HPDE6-E6E7 (cell line): Measurements from ENCODE around the gene CNGB1.
"Not testable (repeated sequence)": the region's sequence is repeated elsewhere in the genome, so short reads cannot be mapped to it uniquely, and the experiment has no call there.

Source experiments
- DNase-seq: peaks from one replicate; pipeline ENCODE4 v3.0.0; 2011; ENCODE audit warnings: missing footprints; ENCODE audit errors: extremely low spot score

Gene CNGB1

DNA sequence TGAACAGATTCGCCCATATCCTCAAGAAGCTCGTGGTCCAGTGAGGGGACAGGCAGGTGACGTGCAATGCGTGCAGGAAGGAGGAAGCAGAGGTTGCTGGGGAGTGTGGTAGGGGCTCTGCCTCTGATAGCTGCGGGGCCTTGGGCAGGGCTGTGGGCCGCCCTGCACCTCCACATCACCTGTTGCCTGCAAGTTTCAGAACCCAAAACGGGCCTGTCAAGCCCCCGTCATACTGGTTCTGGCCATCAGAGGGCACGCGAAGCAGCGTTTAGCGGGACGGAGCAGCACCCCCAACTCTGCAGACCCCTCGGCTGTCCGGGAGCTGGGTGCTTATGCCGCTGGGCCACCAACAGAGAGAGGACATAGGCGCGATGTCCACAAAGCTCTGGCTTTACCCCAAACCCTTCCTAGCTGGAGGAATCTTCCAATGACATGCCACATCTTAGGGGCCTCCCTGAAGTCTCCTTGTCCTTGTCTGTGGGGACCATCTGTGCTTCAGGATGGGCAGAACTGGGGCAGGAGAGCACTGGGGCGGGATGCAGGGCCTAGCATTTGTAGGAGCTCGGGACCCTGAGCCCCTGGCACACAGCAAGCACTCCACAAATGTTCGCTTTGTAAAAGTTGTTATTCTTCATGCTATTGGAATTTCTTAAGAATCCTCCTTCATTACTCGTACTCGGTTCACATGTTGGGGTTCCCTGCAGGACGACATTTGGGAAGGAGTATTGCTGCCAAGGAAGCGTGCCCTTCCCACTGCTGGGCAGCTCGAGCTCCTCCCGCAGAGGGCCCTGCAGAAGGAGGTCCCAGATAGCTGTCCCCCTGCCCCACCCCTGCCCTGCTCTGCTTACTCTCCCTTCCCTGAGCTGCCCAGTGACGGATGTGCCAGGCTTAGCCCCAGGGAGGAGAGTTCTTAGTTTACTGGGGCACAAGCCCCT is 64.3 kb downstream of the CNGB1 start:
- no peak for DNase-seq

DNA sequence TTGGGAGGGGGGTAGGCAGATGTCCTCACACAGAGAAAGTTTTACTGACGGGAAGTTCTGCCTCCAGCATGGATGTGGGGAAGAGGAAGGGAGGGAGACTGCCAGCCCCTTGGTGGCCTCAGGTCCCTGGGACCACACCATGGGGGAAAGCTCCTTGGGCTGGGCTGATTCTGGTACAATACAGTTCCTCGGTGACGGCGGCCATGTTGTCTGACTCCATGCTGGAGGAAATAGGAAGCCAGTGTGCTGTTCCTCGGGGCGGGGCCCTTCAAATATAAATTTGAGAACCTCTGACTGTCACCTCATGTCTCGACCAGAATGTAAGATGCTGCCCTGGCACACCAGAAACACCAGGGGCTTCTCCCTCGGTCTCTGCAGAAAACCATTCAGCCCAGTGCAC is 66.8 kb downstream of the CNGB1 start:
- DNase-seq, result no peak

DNA sequence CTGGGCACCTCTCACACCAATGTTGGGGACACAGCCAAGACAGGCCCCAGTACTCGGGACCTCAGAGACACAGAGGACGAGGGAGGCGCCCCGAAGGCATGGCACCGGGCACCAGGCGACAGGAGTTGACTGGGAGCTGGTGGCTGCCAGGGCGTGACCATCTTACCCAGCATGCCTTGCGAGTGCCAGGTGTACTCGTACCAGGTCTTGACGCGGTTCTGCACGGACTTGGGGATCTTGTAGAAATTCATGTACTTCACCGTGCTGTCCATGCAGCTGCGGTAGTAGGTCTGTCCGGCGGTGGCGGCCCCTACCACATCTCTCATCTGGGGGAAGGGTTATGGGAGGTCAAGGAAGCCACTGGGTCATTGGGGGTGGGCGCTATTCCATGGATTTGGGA is 67.3 kb downstream of the CNGB1 start:
- DNase-seq, result no peak

DNA sequence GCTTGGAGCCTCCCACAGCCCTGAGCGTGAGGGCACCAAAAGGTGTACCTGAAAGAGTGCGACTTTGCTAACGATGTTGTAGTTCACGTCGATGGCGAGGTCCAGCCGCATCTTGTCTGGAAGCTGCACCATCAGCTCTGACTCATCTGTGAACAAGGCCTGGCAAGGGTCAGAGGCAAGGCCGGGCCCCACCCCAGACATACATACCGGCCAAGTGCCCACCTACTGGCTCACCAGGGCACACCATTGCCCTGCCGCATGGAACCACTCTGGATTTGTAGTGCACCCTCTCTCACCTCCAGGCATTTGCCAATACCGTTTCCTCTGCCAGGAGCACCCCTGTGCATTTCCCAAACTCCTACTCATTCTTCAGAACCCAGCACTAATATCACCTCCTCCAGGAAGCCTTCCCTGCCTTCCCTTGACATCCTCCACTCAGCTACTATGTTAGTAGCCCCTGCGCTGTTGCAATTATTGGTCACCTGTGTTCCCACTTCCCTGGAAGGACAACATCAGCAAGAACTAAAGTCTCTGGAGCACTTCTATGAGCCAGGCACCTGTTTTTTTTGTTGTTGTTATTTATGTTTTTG is 69.4 kb downstream of the CNGB1 start:
- no peak for DNase-seq

DNA sequence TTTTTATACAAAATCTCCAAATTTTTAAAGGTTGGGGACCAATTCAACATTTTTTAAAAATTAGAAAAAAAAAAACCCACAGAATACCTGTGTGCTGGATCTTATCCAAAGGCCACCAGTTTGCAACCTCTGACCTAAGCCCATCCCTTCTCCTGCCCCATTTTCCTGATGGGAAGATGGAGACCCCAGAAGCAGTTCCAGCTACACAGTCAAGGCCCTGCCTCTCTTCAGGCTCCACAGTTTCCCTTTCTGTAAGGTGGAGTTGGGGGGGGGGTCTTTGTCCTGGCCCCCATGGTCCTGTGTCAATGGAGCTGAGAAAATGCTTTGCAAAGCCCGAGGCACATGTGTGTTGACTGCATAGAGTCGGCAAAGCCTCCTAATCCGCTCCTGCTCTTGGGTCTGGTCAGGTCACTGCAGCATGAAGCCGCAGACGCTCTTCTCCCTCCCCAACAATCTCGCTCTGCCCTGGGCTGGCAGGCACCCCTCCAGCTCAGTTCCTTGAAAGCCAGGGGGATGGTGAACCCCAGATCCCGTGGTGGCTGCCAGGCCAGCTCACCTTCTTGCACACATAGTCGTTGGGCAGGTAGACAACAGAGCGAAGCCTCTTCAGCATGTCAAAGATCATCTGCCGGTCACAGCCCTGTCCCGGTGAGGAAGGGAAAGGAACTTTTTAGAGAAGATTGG is 70.0 kb downstream of the CNGB1 start:
- DNase-seq, result no peak

DNA sequence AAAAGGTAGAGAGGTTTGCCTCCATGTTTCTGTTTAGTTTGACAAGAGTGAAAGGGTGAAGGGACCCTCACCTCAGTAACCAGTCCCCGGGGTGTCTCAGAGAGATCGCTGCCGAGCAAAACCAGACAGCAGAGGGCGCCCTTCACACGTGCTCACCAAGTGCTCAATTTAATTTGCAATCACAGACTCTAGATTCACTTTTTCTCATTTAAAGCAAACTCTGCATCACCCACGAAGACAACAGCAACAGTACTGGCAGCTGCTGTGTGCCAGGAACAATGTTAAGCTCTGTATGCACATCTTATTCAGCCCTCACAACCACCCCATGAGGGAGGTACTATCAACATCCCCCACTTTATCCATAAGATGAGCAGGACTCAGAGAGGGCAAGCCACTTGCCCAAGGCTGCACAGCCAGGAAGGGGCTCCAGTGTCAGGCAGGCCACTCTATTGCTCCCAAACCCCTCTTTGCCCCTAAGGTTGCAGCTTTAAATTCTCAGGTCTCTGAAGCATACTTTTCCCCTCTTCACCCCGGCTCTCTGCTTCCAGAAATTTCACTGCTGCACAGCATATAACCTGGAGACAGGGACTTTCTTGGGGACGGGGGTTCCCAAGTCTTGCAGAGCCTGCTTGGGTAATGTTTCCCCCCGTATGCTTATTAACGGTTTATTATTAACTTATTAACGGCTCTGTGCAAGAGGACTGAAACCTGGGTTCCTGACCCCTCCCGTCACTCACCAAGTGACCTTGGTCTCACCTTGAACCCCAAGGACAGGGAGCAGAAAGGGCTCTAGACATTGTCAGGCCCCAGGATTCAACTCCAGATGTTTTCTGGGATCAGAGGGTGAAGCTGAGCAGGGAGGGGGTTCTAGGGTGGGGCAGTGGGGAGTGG is 70.9 kb downstream of the CNGB1 start:
- peak; percentile 63 for DNase-seq

DNA sequence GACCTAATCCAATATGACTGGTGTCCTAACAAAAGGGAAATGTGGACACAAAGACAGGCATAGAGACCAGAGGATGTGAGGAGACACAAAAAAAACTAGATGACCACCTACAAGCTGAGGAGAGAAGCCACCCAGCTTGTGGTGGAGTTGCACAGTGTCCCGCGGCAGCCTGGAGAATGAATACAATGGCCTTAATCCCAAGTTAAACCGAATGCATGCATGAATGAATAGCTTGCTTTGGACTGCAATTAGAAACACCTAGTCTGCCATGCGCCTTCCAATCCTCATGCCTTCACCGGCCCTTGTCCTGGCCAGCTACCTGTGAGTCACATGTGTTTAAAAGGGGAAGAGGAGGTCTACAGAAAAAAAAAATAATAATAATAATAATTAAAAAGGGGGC is 72.0 kb downstream of the CNGB1 start:
- no peak for DNase-seq

DNA sequence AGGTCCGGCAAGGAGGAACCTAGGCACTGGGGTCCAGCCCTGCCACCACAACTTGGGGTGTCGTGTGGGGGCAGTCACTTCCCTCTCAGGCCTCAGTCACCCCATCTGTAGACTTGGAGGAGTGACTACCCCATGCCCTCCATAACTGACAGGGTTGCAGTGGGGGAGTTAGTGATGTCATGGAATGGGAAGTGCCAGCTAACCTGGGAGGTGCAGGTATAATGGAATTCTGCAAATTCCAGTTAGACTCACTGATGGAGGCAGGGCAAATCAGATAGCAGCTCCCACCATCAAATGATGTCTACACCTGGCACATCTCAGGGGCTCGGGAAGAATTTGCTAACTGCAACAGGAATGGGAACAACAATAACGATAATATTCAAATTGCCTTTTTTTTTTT is 72.9 kb downstream of the CNGB1 start:
- DNase-seq, result no peak

DNA sequence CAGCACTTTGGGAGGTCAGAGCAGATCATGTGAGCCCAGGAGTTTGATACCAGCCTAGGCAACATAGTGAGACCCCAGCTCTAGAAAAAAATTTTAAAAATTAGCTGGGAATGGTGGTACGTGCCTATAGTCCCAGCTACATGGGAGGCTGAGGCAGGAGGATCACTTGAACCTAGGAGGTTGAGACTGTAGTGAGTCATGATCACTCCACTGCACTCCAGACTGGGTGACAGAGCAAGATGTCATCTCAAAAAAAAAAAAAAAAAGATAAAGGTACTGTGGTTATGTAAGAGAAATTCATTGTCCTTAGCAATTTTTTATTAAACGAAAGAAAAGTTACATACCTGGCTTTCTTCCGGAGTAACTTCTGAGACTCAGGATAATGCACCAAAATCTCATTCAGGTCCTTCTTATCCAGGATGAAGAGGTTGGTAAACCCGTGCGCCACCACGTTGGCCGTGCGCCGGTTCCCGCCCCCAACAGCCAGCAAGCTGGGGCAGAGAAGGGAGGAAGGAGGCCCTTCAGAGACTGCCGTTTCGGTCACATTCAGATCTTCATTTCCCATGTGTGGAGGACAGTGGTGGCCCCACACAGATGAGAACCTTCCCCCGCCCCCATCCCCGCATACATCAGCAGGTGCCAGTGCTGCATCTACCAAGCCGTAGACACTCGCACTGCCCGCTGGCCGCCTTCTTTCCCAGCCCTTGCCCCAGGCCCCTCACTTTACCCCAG is 73.7 kb downstream of the CNGB1 start:
- no peak for DNase-seq

DNA sequence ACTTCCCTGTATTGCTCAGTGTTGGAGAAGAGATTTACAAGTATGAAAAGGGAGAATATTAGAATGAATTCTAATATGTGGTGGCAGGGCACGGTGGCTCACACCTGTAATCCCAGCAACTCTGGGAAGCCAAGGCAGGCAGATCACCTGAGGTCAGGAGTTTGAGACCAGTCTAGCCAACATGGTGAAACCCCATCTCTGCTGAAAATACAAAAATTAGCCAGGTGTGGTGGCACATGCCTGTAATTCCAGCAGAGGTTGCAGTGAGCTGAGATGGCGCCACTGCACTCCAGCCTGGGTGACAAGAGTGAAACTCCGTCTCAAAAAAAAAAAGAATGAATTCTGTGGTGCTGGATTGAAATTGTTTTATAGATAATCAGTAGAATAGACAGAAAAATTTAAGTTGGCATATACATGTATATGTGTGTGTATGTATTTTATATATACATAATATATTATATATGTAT is 75.8 kb downstream of the CNGB1 start:
- DNase-seq, result not testable (repeated sequence)

DNA sequence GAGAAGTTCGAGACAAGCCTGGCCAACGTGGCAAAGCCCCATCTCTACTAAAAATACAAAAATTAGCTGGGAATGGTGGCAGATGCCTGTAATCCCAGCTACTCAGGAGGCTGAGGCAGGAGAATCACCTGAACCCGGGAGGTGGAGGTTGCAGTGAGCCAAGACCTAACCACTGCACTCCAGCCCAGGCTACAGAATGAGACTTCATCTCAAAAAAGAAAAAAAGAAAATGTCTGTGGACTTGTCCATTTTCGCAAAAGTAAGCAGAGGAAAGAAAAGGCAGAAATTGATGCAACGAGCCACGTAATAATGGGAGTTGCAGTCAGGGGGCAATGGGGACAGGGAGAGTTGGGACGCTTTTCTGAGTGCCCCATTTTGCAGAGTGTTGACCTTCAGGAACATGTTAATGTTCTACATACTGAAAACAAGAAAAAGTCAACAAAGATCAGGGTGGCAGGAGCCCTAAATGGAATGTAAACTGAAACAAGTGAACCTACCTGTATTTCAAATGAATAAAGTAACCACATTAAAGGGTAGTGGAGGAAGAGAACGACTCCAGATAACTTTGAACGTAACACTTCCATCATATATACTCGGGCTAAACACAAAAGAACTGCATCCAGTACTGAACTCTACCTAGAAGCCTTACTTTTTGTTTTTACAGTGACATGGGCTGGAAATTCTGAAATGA is 76.4 kb downstream of the CNGB1 start:
- no peak for DNase-seq

DNA sequence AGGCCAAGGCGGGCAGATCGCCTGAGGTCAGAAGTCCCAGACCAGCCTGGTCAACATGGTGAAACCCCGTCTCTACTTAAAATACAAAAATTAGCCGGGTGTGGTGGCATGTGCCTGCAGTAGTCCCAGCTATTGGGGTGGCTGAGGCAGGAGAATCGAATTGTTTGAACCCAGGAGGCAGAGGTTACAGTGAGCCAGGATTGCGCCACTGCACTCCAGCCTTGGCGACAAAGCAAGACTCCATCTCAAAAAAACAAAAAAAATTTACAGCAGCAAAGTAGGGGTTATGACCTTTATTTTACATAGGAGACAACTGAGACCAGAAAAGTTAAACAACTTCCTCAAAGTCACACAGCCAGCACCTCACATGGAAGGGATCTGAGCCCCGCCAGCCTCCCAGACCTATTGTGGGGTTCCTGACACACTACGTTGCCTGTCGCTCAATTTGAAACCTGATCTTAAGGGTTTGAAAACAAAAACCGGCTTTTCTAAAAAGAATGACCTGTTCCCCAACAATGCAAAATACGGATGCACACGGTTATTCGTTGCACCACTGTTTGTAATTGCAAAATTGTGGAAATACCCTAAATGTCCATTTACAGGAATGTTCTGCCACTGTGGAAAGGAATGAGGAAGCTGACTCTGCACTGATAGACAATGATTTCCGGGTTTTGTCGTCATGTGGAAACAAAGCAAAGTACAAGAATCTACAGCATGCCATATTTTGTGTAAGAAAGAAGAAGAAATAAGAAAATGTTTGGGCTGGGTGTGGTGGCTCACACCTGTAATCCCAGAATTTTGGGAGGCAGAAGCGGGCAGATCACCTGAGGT is 77.2 kb downstream of the CNGB1 start:
- DNase-seq, result peak; percentile 90

DNA sequence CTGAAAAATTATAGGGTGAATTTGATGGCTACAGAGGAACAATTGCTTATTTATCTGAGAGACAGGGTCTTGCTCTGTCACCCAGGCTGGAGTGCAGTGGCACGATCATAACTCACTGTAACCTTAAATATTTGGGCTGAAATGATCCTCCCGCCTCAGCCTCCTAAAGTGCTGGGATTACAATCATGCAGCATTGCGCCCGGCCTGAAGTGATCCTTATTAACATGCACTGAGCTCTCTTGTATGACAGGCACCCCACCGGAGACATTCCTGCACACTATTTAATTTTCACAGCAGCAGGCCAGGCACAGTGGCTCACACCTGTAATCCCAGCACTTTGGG is 77.7 kb downstream of the CNGB1 start:
- DNase-seq, result no peak

DNA sequence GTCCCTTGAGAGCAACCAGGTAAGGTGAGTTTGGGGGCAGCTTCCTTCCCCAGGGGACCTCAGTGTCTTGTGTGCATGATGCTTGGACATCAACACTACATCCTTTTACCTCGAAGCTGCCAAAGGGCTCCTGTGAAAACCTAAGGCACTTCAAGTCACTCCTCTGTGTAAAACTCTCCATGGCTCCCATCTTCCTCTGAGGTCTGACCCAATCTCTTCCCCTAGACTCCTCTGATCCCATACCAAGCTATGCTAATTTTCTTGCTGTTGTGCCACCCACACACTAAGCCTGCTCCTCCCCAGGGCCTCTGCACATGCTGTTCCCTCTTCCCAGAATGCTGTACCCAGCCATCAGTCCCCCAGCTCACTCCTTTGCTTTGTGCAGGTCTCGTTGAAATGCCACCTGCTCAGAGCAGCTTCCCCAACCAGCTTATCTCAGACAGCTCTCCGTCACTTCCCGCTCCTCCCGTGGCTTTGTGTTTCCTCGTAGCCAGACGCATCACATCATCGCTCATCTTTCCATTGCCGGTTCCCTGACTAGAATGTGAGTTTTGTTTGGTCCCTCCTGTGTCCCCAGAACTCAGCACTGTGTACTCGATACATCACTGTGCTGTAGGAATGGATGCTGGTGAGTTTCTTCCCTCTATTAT is 78.4 kb downstream of the CNGB1 start:
- no peak for DNase-seq

DNA sequence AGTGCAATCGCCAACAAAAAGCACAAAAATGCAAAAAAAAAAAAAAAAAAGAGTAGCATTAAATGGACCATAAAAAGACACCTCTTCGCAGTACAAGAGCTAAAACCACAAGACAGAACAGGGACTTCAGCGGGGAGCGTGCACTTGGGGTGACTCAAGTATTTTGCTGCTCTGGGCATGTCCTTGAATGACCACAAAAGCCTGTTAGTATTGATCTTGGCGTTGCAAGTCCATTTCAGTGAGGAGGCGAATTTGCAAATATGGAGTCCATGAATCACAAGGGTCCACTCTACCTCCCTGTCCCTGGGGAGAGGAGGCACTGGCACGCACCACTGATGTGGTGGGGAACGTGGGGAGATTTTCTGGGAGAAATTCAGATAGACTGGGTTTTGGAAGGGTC is 78.9 kb downstream of the CNGB1 start:
- peak; percentile 60 for DNase-seq

DNA sequence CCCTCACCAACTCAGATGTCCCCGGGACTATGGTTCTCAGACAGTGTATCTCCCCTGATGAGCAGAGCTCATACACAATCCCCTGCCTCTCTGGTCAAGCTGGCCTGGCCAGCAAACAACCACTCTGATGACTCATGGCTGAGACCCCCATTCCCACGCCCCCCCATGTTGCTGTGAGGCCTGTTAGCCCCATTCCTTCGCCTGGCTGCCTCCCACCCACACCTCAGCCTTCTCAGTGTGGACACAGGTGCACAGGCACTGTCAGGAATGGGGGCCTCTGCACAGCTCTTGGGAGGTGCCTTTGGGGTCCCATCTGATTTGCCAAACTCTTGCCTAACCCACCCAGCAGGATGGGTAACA is 80.2 kb downstream of the CNGB1 start:
- DNase-seq, result no peak

DNA sequence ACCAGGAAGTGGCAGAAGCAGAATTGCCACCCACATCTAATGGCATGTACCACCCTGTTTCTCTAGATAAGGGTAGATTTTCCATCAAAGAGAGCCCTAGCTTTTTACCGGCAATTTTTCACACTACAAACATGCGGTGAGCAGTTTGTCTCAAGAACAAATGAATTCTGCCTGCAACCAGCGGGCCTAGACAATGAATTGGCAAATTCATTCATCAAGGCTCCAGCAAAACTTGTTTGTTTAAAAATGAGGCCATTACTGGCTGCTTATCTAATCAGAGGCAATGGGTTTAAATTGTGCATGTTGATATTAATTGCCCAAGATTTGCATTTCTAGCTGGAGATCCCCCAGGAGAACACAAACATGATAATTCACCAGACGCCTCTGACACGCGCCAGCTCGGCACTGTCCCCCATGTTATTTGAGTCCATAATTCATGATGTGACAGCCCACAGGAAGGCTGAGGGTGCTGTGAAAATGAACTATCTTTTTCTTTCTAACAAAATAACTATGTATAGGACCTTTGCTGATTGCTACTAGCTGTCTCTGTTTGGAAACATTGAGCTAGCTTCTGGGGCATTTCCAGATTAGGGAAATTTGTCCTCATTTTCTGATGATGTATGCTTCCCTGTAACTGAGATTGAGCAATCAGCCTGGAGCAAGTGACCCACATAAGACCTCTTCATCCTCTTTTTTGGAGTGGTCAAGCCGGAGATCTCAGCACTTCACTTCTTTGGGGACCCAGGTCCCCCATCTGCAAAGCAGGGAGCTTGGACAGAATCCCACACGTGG is 80.8 kb downstream of the CNGB1 start:
- no peak for DNase-seq

DNA sequence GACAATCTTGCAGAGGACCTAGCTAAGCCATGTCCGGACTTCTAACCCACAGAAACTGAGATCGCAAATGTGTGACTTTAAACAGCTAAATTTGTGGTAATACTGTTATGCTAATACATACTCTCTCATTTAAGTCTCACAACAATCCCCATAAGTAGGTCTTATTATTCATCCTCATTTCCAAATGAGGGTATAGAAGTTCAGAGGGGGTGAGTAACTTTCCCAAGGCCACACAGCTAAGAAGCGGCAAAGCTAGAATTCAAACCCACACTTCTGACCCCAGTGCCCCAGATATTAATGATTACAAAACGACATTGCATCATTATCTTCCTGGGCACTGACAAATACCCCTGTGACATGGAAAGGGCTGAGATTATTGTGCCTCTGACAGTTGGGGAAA is 81.4 kb downstream of the CNGB1 start:
- no peak for DNase-seq
